Liver (tissue), 9 donors: ENCODE data around the gene SLC28A3. TPM values are rescaled to one million over a fixed set of nuclear protein-coding genes. Genes with fewer than 3 reads are reported as not detected.

Experiments
- DNase-seq: peaks from one replicate; pipeline ENCODE4 v3.0.0-alpha.2; 2017; ENCODE audit warnings: low spot score
- H3K27ac ChIP-seq, 2 donors: one replicate each; pipeline ENCODE4 v1.7.0; 2013; ENCODE audit warnings: inconsistent platforms in 2 of 2, low read length in 2 of 2, control low read depth in 1 of 2, low read depth in 1 of 2, mild to moderate bottlenecking in 1 of 2
- H3K27me3 ChIP-seq, 4 donors: one replicate each; pipeline versions ENCODE4 v1.6.1 to v1.7.0; 2013; ENCODE audit warnings: low read length in 3 of 4, inconsistent platforms in 1 of 4, mild to moderate bottlenecking in 1 of 4, moderate library complexity in 1 of 4; ENCODE audit not compliant: control insufficient read depth in 4 of 4, insufficient read depth in 4 of 4
- H3K36me3 ChIP-seq, 4 donors: one replicate each; pipeline versions ENCODE4 v1.6.1 to v1.7.0; 2013; ENCODE audit warnings: low read length in 3 of 4, mild to moderate bottlenecking in 3 of 4, low read depth in 1 of 4, moderate library complexity in 1 of 4; ENCODE audit not compliant: control insufficient read depth in 4 of 4, insufficient read depth in 3 of 4
- H3K4me1 ChIP-seq, 4 donors: one replicate each; pipeline versions ENCODE4 v1.6.1 to v1.7.0; 2013; ENCODE audit warnings: low read length in 3 of 4, mild to moderate bottlenecking in 3 of 4, moderate library complexity in 1 of 4; ENCODE audit not compliant: control insufficient read depth in 4 of 4, insufficient read depth in 4 of 4
- H3K4me3 ChIP-seq, 3 donors: one replicate each; pipeline versions ENCODE4 v1.6.1 to v1.7.0; 2013; ENCODE audit warnings: low read length in 3 of 3, control low read depth in 1 of 3, low read depth in 1 of 3, mild to moderate bottlenecking in 1 of 3
- H3K9ac ChIP-seq, 2 donors: one replicate each; pipeline ENCODE4 v1.7.0; 2013; ENCODE audit warnings: low read length in 2 of 2, mild to moderate bottlenecking in 2 of 2, moderate library complexity in 2 of 2, control low read depth in 1 of 2, low read depth in 1 of 2
- H3K9me3 ChIP-seq, 4 donors: one replicate each; pipeline versions ENCODE4 v1.6.1 to v1.7.0; 2013; ENCODE audit warnings: low read length in 3 of 4; ENCODE audit not compliant: control insufficient read depth in 4 of 4
- ATF3 ChIP-seq: IDR thresholded peaks from 2 replicates; pipeline ENCODE4 v1.6.1; 2016; ENCODE audit warnings: antibody characterized with exemption
- CTCF ChIP-seq: fragments of 150-350 bp; IDR thresholded peaks from 2 replicates; pipeline ENCODE4 v1.5.1; 2017; ENCODE audit warnings: improper control_type of control experiment, low read depth, low read length; ENCODE audit not compliant: missing input control
- EGR1 ChIP-seq, 2 donors: IDR thresholded peaks; 2 replicates each; pipeline ENCODE4 v1.6.1; 2016 to 2018; ENCODE audit warnings: antibody characterized with exemption in 2 of 2, low read depth in 2 of 2
- FOXA1 ChIP-seq: IDR thresholded peaks from 2 replicates; pipeline ENCODE4 v1.6.1; 2016; ENCODE audit warnings: antibody characterized with exemption
- FOXA2 ChIP-seq: IDR thresholded peaks from 2 replicates; pipeline ENCODE4 v1.6.1; 2016; ENCODE audit warnings: antibody characterized with exemption
- GABPA ChIP-seq, 2 donors: IDR thresholded peaks in 1 of 2; conservative IDR thresholded peaks in 1 of 2; 2 replicates each; pipeline ENCODE4 v1.6.1; 2016; ENCODE audit warnings: antibody characterized with exemption in 2 of 2, mild to moderate bottlenecking in 1 of 2, moderate library complexity in 1 of 2
- HNF4A ChIP-seq, 2 donors: conservative IDR thresholded peaks; 2 replicates each; pipeline ENCODE4 v1.6.1; 2016; ENCODE audit warnings: antibody characterized with exemption in 2 of 2, mild to moderate bottlenecking in 2 of 2
- HNF4G ChIP-seq: IDR thresholded peaks from 2 replicates; pipeline ENCODE4 v1.6.1; 2016; ENCODE audit warnings: antibody characterized with exemption
- JUND ChIP-seq, 2 donors: IDR thresholded peaks; 2 replicates each; pipeline ENCODE4 v1.6.1; 2016; ENCODE audit warnings: antibody characterized with exemption in 2 of 2
- NR2F2 ChIP-seq: IDR thresholded peaks from 2 replicates; pipeline ENCODE4 v1.6.1; 2016; ENCODE audit warnings: antibody characterized with exemption
- RAD21 ChIP-seq, 2 donors: IDR thresholded peaks; 2 replicates each; pipeline ENCODE4 v1.6.1; 2016; ENCODE audit warnings: antibody characterized with exemption in 2 of 2, mild to moderate bottlenecking in 2 of 2
- RXRA ChIP-seq, 2 donors: IDR thresholded peaks; 2 replicates each; pipeline ENCODE4 v1.6.1; 2017 to 2018; ENCODE audit warnings: antibody characterized with exemption in 2 of 2, mild to moderate bottlenecking in 1 of 2
- SP1 ChIP-seq: IDR thresholded peaks from 2 replicates; pipeline ENCODE4 v1.6.1; 2018; ENCODE audit warnings: antibody characterized with exemption, mild to moderate bottlenecking
- TAF1 ChIP-seq: conservative IDR thresholded peaks from 2 replicates; pipeline ENCODE4 v1.6.1; 2016; ENCODE audit warnings: antibody characterized with exemption, mild to moderate bottlenecking
- YY1 ChIP-seq: IDR thresholded peaks from 2 replicates; pipeline ENCODE4 v1.6.1; 2016; ENCODE audit warnings: antibody characterized with exemption, mild to moderate bottlenecking
- ZBTB33 ChIP-seq: IDR thresholded peaks from 2 replicates; pipeline ENCODE4 v1.6.1; 2016; ENCODE audit warnings: antibody characterized with exemption
- WGBS: extraction: QIAGEN DNeasy Blood & Tissue Kit; methylation state at CpG from one replicate; pipeline ENCODE4 v1.1.7; 2013; 5-methylcytosine and 5-hydroxymethylcytosine counted together
- polyA plus RNA-seq, 2 donors: library from polyadenylated mRNA; stranded (reverse) in 1 of 2; unstranded in 1 of 2; fragments of 200-250 nt in 1 of 2; fragments of >200 nt in 1 of 2; fragmentation: Nextera tagmentation in 1 of 2; extraction: Ambion mirVana in 1 of 2; gene quantifications; one replicate each; pipeline versions ENCODE4 v1.2.1 to v1.2.3, GENCODE V29; 2013 to 2015
- total RNA-seq, 2 donors: library from RNA; depleted of rRNA; stranded (reverse); fragments of >200 nt; gene quantifications; one replicate each; pipeline ENCODE4 v1.2.3, GENCODE V29; 2014
- TF ChIP-seq, protein P1 (sequence below): IDR thresholded peaks from 2 replicates; pipeline ENCODE4 v1.6.1; 2016; ENCODE audit warnings: antibody characterized with exemption
- TF ChIP-seq, protein P2 (sequence below): IDR thresholded peaks from 2 replicates; pipeline ENCODE4 v1.6.1; 2016; ENCODE audit warnings: antibody characterized with exemption, mild to moderate bottlenecking
- donor health status: healthy.
- donor health status: healthy.
- donor health status: healthy.
- donor health status: healthy.
- donor health status: healthy.

SLC28A3 gene
- total and polyA plus RNA-seq, 4 donors, result 0.07 to 1.3 (median 0.28) TPM

DNA sequence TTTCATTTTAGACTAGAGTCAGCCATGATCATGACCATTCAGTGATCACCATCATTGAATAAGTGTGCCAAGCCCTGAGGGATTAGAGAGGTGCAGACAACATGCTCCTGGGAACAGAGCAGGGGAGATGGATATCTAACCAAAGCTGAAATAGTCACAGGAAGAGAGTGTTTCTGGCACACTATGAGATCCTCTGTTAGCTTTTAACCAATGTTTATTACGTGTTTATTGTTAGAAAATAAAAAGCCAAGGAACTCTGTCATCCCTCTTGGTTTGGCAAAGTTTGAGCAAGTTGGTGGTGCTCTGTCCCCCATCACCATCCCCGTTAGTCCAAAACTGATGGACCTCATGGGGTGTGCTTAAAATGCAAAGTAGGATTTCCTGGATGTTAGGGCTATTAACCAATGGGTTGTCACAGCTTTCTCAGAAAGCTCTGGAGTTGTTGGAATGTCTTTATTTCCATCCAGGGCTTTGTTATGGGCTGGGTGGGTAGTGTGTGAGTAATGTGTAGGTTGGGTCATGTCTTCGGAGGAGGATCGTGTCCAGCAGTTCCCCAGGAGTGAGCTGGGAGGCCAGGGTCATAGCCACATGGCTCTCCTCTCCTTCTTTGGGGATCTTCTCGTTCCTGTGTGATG lies 34.9 kb downstream of the SLC28A3 start:
- Histone ChIP-seq H3K36me3 (no peaks in the 10 kb centered on the region), H3K4me3 (no peak overlapping the region), H3K9me3 (no peaks in the 10 kb centered on the region), H3K4me1 (no peaks in the 10 kb centered on the region), H3K9ac (no peak overlapping the region), H3K27me3 (no peaks in the 10 kb centered on the region), H3K27ac (no peak overlapping the region)
- no peak for DNase-seq
- WGBS, result 73% methylated on average over 5 of the region's 5 CpGs
- no peak for TF ChIP-seq HNF4A (conservative IDR thresholded peaks at IDR 0.05)
- TF ChIP-seq JUND (IDR thresholded peaks at IDR 0.05), result no peak
- TF ChIP-seq FOXA2, result no peak
- TF ChIP-seq ATF3, result no peak
- TF ChIP-seq RAD21 (IDR thresholded peaks at IDR 0.05), result no peak
- TF ChIP-seq SP1, result no peak
- no peak for TF ChIP-seq GABPA (IDR thresholded peaks at IDR 0.05 in 1 of 2, conservative IDR thresholded peaks at IDR 0.05 in 1 of 2)
- no peak for TF ChIP-seq HNF4G
- no peak for TF ChIP-seq ZBTB33
- TF ChIP-seq EGR1 (IDR thresholded peaks at IDR 0.05; ENCODE audit: low read depth in 2 of 2), result no peak
- no peak for TF ChIP-seq CTCF
- TF ChIP-seq, protein P1, sequence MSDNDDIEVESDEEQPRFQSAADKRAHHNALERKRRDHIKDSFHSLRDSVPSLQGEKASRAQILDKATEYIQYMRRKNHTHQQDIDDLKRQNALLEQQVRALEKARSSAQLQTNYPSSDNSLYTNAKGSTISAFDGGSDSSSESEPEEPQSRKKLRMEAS, result no peak
- TF ChIP-seq NR2F2, result no peak
- no peak for TF ChIP-seq RXRA (IDR thresholded peaks at IDR 0.05)
- TF ChIP-seq, protein P2, sequence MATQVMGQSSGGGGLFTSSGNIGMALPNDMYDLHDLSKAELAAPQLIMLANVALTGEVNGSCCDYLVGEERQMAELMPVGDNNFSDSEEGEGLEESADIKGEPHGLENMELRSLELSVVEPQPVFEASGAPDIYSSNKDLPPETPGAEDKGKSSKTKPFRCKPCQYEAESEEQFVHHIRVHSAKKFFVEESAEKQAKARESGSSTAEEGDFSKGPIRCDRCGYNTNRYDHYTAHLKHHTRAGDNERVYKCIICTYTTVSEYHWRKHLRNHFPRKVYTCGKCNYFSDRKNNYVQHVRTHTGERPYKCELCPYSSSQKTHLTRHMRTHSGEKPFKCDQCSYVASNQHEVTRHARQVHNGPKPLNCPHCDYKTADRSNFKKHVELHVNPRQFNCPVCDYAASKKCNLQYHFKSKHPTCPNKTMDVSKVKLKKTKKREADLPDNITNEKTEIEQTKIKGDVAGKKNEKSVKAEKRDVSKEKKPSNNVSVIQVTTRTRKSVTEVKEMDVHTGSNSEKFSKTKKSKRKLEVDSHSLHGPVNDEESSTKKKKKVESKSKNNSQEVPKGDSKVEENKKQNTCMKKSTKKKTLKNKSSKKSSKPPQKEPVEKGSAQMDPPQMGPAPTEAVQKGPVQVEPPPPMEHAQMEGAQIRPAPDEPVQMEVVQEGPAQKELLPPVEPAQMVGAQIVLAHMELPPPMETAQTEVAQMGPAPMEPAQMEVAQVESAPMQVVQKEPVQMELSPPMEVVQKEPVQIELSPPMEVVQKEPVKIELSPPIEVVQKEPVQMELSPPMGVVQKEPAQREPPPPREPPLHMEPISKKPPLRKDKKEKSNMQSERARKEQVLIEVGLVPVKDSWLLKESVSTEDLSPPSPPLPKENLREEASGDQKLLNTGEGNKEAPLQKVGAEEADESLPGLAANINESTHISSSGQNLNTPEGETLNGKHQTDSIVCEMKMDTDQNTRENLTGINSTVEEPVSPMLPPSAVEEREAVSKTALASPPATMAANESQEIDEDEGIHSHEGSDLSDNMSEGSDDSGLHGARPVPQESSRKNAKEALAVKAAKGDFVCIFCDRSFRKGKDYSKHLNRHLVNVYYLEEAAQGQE, result no peak
- no peak for TF ChIP-seq TAF1

DNA sequence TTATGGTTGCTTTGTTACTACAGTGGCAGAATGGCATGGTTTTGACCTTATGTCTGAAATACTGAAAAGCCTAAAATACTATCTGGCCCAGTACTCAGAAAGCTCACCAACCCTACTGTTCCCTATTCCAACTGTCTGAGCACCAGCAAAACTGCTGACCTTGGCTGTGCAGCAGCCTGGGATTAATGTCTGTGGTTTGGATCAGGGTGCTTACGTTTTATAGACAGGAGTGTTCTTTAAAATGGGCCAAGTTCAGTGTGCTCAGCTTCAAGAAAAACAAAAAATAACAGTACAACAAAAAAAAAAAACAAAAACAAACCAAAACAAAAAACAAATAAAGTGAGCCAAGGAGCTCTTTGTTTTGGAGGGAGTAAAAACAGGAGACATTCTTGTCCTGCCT lies 36.4 kb downstream of the SLC28A3 start:
- no peaks in the 10 kb centered on the region for H3K9me3 ChIP-seq
- DNase-seq, result no peak
- no peak overlapping the region for H3K4me3 ChIP-seq
- no peak overlapping the region for H3K9ac ChIP-seq
- H3K4me1 ChIP-seq, result no peaks in the 10 kb centered on the region
- H3K27me3 ChIP-seq, result no peaks in the 10 kb centered on the region
- WGBS, result 57% methylated on average over 1 of the region's 1 CpG
- H3K27ac ChIP-seq, result no peak overlapping the region
- H3K36me3 ChIP-seq, result no peaks in the 10 kb centered on the region
- no peak for TF ChIP-seq CTCF
- TF ChIP-seq GABPA (IDR thresholded peaks at IDR 0.05 in 1 of 2, conservative IDR thresholded peaks at IDR 0.05 in 1 of 2), result no peak
- TF ChIP-seq SP1, result no peak
- TF ChIP-seq HNF4A (conservative IDR thresholded peaks at IDR 0.05), result no peak
- no peak for TF ChIP-seq ZBTB33
- TF ChIP-seq JUND (IDR thresholded peaks at IDR 0.05), result no peak
- TF ChIP-seq FOXA2, result no peak
- TF ChIP-seq, protein P1, result no peak
- TF ChIP-seq RXRA (IDR thresholded peaks at IDR 0.05), result no peak
- TF ChIP-seq RAD21 (IDR thresholded peaks at IDR 0.05), result no peak
- TF ChIP-seq EGR1 (IDR thresholded peaks at IDR 0.05; ENCODE audit: low read depth in 2 of 2), result no peak
- no peak for TF ChIP-seq TAF1
- TF ChIP-seq YY1, result no peak
- no peak for TF ChIP-seq HNF4G
- TF ChIP-seq FOXA1, result no peak
